H1 (cell line): ENCODE results near the gene NR2C2. TPM values are rescaled to one million over a fixed set of nuclear protein-coding genes. Genes with fewer than 3 reads are reported as not detected.

Experiments used
- CTCF ChIA-PET: fragments of 300-600 bp; sonication (Branson Sonifier 250); formaldehyde crosslinking; loops from one replicate; lab custom pipeline; 2021; ENCODE audit not compliant: partially characterized antibody; lab: Charles Lee
- POLR2A ChIA-PET: fragments of 300-600 bp; sonication (Branson Sonifier 250); formaldehyde crosslinking; loops from one replicate; lab custom pipeline; 2021; ENCODE audit warnings: inconsistent platforms; ENCODE audit not compliant: partially characterized antibody; lab: Charles Lee
- DNase-seq, 2 experiments: peaks; one replicate each; pipeline versions ENCODE4 v3.0.0 to v3.0.0-alpha.2; 2010 to 2022; ENCODE audit warnings: low spot score in 2 of 2, low read depth in 1 of 2, mixed read lengths in 1 of 2
- FAIRE-seq: peaks from 2 replicates; lab custom pipeline; 2011; peaks lifted over from hg19 to GRCh38; lab: Jason Lieb, UNC
- H2AFZ ChIP-seq: 2 replicates; pipeline ENCODE4 v1.8.1; 2012; ENCODE audit warnings: low read length, inconsistent platforms
- H2AK5ac ChIP-seq: 2 replicates; pipeline ENCODE4 v1.6.1; 2013; ENCODE audit warnings: low read depth, low read length
- H2BK120ac ChIP-seq: replicated peaks from 2 replicates; pipeline ENCODE3; 2013; ENCODE audit warnings: low read depth, low read length, inconsistent platforms
- H2BK12ac ChIP-seq: 2 replicates; pipeline ENCODE4 v1.6.1; 2013; ENCODE audit warnings: low read depth, low read length
- H2BK15ac ChIP-seq: 2 replicates; pipeline ENCODE4 v1.6.1; 2013; ENCODE audit warnings: low read length
- H2BK20ac ChIP-seq: 2 replicates; pipeline ENCODE4 v1.6.1; 2013; ENCODE audit warnings: low read length
- H2BK5ac ChIP-seq: 2 replicates; pipeline ENCODE4 v1.6.1; 2013; ENCODE audit warnings: low read depth, low read length
- H3K14ac ChIP-seq: 2 replicates; pipeline ENCODE4 v1.6.1; 2013; ENCODE audit warnings: inconsistent platforms; ENCODE audit not compliant: insufficient read length
- H3K18ac ChIP-seq: 2 replicates; pipeline ENCODE4 v1.6.1; 2013; ENCODE audit warnings: low read length; ENCODE audit errors: extremely low read depth
- H3K23ac ChIP-seq: 2 replicates; pipeline ENCODE4 v1.6.1; 2013; ENCODE audit warnings: inconsistent platforms; ENCODE audit not compliant: insufficient read length
- H3K23me2 ChIP-seq: 2 replicates; pipeline ENCODE4 v1.6.1; 2013; ENCODE audit warnings: low read depth, low read length
- H3K27ac ChIP-seq: 2 replicates; pipeline ENCODE4 v1.6.1; 2011; ENCODE audit warnings: low read depth, low read length, inconsistent platforms
- H3K27me3 ChIP-seq, 4 experiments: replicated peaks in 1 of 4; 1 replicate in 1 of 4; 2 replicates in 3 of 4; pipeline versions ENCODE4 v1.6.1 to v1.8.1; 2011 to 2013; ENCODE audit warnings: low read length in 3 of 4, mild to moderate bottlenecking in 3 of 4, inconsistent platforms in 2 of 4, mixed read lengths in 2 of 4, moderate library complexity in 1 of 4; ENCODE audit not compliant: control insufficient read depth in 3 of 4, insufficient read depth in 3 of 4; ENCODE audit errors: extremely low read depth in 1 of 4
- H3K36me3 ChIP-seq, 4 experiments: 2 replicates each; pipeline versions ENCODE4 v1.6.1 to v1.8.1; 2011 to 2013; ENCODE audit warnings: mild to moderate bottlenecking in 4 of 4, low read length in 3 of 4, moderate library complexity in 2 of 4, control low read depth in 1 of 4, inconsistent platforms in 1 of 4; ENCODE audit not compliant: insufficient read depth in 4 of 4, control insufficient read depth in 2 of 4
- H3K4ac ChIP-seq: replicated peaks from 2 replicates; pipeline ENCODE3; 2013; ENCODE audit warnings: low read length, low read depth, mixed read lengths, inconsistent platforms; ENCODE audit not compliant: insufficient read length
- H3K4me1 ChIP-seq, 4 experiments: replicated peaks in 1 of 4; 1 replicate in 1 of 4; 2 replicates in 3 of 4; pipeline versions ENCODE4 v1.6.1 to v1.8.1; 2011 to 2013; ENCODE audit warnings: low read length in 3 of 4, inconsistent platforms in 2 of 4, mixed read lengths in 1 of 4; ENCODE audit not compliant: insufficient read depth in 4 of 4, control insufficient read depth in 3 of 4
- H3K4me2 ChIP-seq, 2 experiments: 2 replicates each; pipeline versions ENCODE4 v1.6.1 to v1.8.1; 2011 to 2013; ENCODE audit warnings: low read depth in 2 of 2, low read length in 2 of 2, control low read depth in 1 of 2, inconsistent platforms in 1 of 2, mild to moderate bottlenecking in 1 of 2; ENCODE audit not compliant: insufficient read depth in 1 of 2
- H3K4me3 ChIP-seq, 4 experiments: fragments of 200-600, 300-600 bp in 1 of 4; sonication (generic), shearing (Covaris generic), sonication (Bioruptor Twin) in 1 of 4; 2 replicates each; pipeline versions ENCODE4 v1.5.1 to v1.8.1; 2011 to 2016; ENCODE audit warnings: low read length in 4 of 4, low read depth in 3 of 4, control low read depth in 2 of 4, inconsistent platforms in 2 of 4, mild to moderate bottlenecking in 2 of 4, mixed read lengths in 1 of 4, moderate library complexity in 1 of 4; ENCODE audit not compliant: insufficient read depth in 2 of 4; ENCODE audit errors: extremely low read depth in 1 of 4
- H3K56ac ChIP-seq: replicated peaks from 2 replicates; pipeline ENCODE3; 2013; ENCODE audit warnings: low read depth, mild to moderate bottlenecking, mixed read lengths, low read length, inconsistent platforms; ENCODE audit not compliant: insufficient read length
- H3K79me1 ChIP-seq: 2 replicates; pipeline ENCODE4 v1.6.1; 2013; ENCODE audit warnings: low read depth, low read length, control low read depth
- H3K79me2 ChIP-seq, 2 experiments: 2 replicates each; pipeline versions ENCODE4 v1.6.1 to v1.8.1; 2012 to 2013; ENCODE audit warnings: low read length in 2 of 2, mild to moderate bottlenecking in 2 of 2, inconsistent platforms in 1 of 2; ENCODE audit not compliant: insufficient read depth in 2 of 2, control insufficient read depth in 1 of 2
- H3K9ac ChIP-seq, 4 experiments: replicated peaks in 1 of 4; 1 replicate in 1 of 4; 2 replicates in 3 of 4; pipeline versions ENCODE4 v1.6.1 to v1.8.1; 2011 to 2013; ENCODE audit warnings: low read depth in 3 of 4, low read length in 3 of 4, control low read depth in 2 of 4, mild to moderate bottlenecking in 2 of 4, moderate library complexity in 2 of 4, inconsistent platforms in 1 of 4; ENCODE audit errors: extremely low read depth in 1 of 4
- H3K9me3 ChIP-seq, 2 experiments: 2 replicates each; pipeline versions ENCODE4 v1.6.1 to v1.8.1; 2012 to 2013; ENCODE audit warnings: mild to moderate bottlenecking in 2 of 2, moderate library complexity in 2 of 2, control low read depth in 1 of 2, inconsistent platforms in 1 of 2, low read depth in 1 of 2, low read length in 1 of 2, mixed read lengths in 1 of 2; ENCODE audit not compliant: insufficient read depth in 2 of 2
- H4K20me1 ChIP-seq, 2 experiments: replicated peaks in 1 of 2; 2 replicates each; pipeline versions ENCODE3 to v1.8.1; 2011 to 2013; ENCODE audit warnings: inconsistent platforms in 2 of 2, low read length in 2 of 2, mild to moderate bottlenecking in 1 of 2; ENCODE audit not compliant: insufficient read depth in 2 of 2, control insufficient read depth in 1 of 2
- H4K5ac ChIP-seq: 2 replicates; pipeline ENCODE4 v1.6.1; 2013; ENCODE audit warnings: low read length, low read depth, mixed read lengths, inconsistent platforms; ENCODE audit not compliant: insufficient read length
- H4K8ac ChIP-seq: 2 replicates; pipeline ENCODE4 v1.8.0; 2013; ENCODE audit warnings: mild to moderate bottlenecking, moderate library complexity, low read length, inconsistent platforms; ENCODE audit not compliant: insufficient read depth; ENCODE audit errors: extremely low read depth
- H4K91ac ChIP-seq: replicated peaks from 2 replicates; pipeline ENCODE3; 2013; ENCODE audit warnings: low read length, mixed read lengths, inconsistent platforms; ENCODE audit not compliant: insufficient read length
- CEBPB ChIP-seq: IDR thresholded peaks from 2 replicates; pipeline ENCODE4 v1.6.1; 2012; ENCODE audit warnings: low read depth, low read length
- NANOG ChIP-seq: IDR thresholded peaks from 2 replicates; pipeline ENCODE4 v1.6.1; 2011; ENCODE audit warnings: low read length, low read depth, mild to moderate bottlenecking, inconsistent platforms; ENCODE audit not compliant: insufficient read depth, poor library complexity, severe bottlenecking
- RAD21 ChIP-seq, 2 experiments: IDR thresholded peaks in 1 of 2; conservative IDR thresholded peaks in 1 of 2; 2 replicates each; pipeline ENCODE4 v1.6.1; 2011; ENCODE audit warnings: low read depth in 2 of 2, low read length in 2 of 2, improper control_type of control experiment in 1 of 2, inconsistent platforms in 1 of 2, mild to moderate bottlenecking in 1 of 2, moderate library complexity in 1 of 2
- WGBS, 2 experiments: shearing (Covaris generic) in 1 of 2; methylation state at CpG; one replicate each; pipeline versions ENCODE4 v1.1.6 to v1.1.7; 2013 to 2015; ENCODE audit warnings: low lambda C conversion rate in 2 of 2, mixed read lengths in 2 of 2, inconsistent platforms in 1 of 2, low coverage in 1 of 2, missing lambda C conversion rate in 1 of 2; ENCODE audit not compliant: insufficient replicate concordance in 2 of 2, insufficient coverage in 1 of 2, insufficient read length in 1 of 2; ENCODE audit errors: extremely low coverage in 1 of 2, missing lambda C conversion rate in 1 of 2; 5-methylcytosine and 5-hydroxymethylcytosine counted together
- polyA plus RNA-seq, 7 experiments: library from polyadenylated mRNA; depleted of rRNA in 3 of 7; stranded (reverse) in 5 of 7; unstranded in 2 of 7; fragments of >200 nt in 5 of 7; fragments of 200-250 nt in 2 of 7; gene quantifications; 1 replicate in 5 of 7; 2 replicates in 1 of 7; 4 replicates in 1 of 7; pipeline versions ENCODE4 v1.2.1 to v1.2.3, GENCODE V29; 2011 to 2013; ENCODE audit warnings: missing spikeins in 2 of 7, mixed read lengths in 2 of 7
- total RNA-seq: library from RNA; stranded (reverse); fragmentation: NEBNext Ultra II Directional; extraction: Animal tissue kit (Norgen Biotek cat#: 25700); gene quantifications from 2 replicates; pipeline ENCODE4 v1.2.1, GENCODE V29; 2021
- TF ChIP-seq, protein P1 (sequence below), 3 experiments: IDR thresholded peaks; 1 replicate in 2 of 3; 2 replicates in 1 of 3; pipeline versions ENCODE4 v1.5.1 to v1.6.1; 2011; ENCODE audit warnings: low read length in 3 of 3, mild to moderate bottlenecking in 3 of 3, inconsistent platforms in 2 of 3, low read depth in 1 of 3, moderate library complexity in 1 of 3; ENCODE audit not compliant: insufficient read depth in 1 of 3; ENCODE audit errors: control extremely low read depth in 1 of 3

NR2C2 gene
- total and polyA plus RNA-seq, 2 of the 8 experiments (the other 6 are each of a cell fraction or from before 2014, with no cell fraction given): 16.6 to 44.4 TPM

DNA sequence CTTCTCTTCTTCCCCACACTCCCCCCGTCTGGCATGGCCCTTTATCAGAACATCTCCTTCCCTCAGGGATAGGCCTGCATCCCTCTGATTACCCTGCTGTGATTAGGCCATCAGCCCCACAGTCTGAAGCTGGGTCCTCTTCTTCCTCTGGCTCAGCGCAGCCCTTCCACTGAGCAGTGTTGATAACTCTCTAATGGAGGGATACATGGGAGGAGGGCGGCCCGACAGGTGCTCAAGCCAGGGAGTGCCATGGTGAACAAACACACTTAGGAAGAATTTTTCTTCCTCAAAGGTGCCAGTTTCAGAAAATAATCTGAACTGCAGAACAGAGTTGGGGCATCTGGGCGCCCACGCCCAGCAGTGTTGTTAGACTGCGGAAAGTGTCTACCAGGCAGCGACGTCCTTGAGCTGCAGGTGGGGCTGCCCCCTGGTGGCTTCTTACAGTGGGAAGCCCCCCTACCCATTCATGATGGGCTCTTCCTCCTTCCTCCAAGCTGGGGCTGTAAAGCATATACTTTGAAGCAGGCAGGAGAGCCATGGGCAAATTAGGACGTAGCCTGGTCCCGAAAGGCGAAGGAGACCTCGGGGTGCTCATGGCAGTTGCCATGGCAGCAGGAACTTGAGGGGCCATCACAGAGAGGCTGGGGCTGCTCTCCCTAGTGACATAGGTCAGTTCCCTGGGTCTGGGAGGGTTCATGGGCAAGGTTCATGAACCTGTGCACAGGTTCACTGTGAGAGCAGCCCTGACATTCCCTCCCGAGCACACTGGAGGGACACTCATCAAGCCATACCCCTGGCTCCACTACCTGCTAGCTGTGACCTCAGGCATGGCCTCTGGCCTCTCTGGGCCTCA, 33.2 kb upstream of the NR2C2 start:
- Histone ChIP-seq H3K36me3 (no peaks in the 10 kb centered on the region), H2AK5ac (no peak overlapping the region), H2BK15ac (peak overlapping the region; percentile 8; the same call in 1 of the 2 replicates), H4K91ac (no peak overlapping the region), H3K18ac (no peak overlapping the region), H3K4me1 (no peaks in the 10 kb centered on the region; a peak in 2 of 7 replicates), H4K8ac (no peak overlapping the region; the same call in 1 of the 2 replicates), H3K14ac (no peak overlapping the region), H2BK20ac (no peak overlapping the region), H3K4me2 (no peak overlapping the region), H3K9me3 (no peaks in the 10 kb centered on the region), H3K79me1 (no peaks in the 10 kb centered on the region), H2AFZ (no peak overlapping the region), H3K23ac (no peak overlapping the region), H4K20me1 (no peaks in the 10 kb centered on the region), H3K4me3 (no peak overlapping the region), H2BK5ac (no peak overlapping the region), H2BK12ac (no peak overlapping the region), H3K56ac (no peak overlapping the region), H3K4ac (no peak overlapping the region), H2BK120ac (no peak overlapping the region), H3K23me2 (no peaks in the 10 kb centered on the region), H4K5ac (no peak overlapping the region), H3K9ac (no peak overlapping the region), H3K27ac (no peak overlapping the region), H3K79me2 (no peaks in the 10 kb centered on the region), H3K27me3 (no peaks in the 10 kb centered on the region)
- FAIRE-seq (no peak), DNase-seq (no peak)
- ChIA-PET CTCF (interaction anchor here (0.6 to 21.0 kb wide), 28 partner anchors 8 to 282 kb away, joined by 3 to 337 read pairs (median 5); partner anchors contain the start of genes C3orf20 and FGD5), POLR2A (interaction anchor here (0.9 to 1.4 kb wide), 3 partner anchors 30 to 103 kb away, joined by 3 read pairs; no protein-coding TSS in a partner anchor)
- TF ChIP-seq RAD21 (IDR thresholded peaks at IDR 0.05 in 1 of 2, conservative IDR thresholded peaks at IDR 0.05 in 1 of 2; ENCODE audit: low read depth in 2 of 2, low read length in 2 of 2) (peak; percentile 63 to 73), NANOG (no peak), CEBPB (no peak)
- TF ChIP-seq, protein P1, sequence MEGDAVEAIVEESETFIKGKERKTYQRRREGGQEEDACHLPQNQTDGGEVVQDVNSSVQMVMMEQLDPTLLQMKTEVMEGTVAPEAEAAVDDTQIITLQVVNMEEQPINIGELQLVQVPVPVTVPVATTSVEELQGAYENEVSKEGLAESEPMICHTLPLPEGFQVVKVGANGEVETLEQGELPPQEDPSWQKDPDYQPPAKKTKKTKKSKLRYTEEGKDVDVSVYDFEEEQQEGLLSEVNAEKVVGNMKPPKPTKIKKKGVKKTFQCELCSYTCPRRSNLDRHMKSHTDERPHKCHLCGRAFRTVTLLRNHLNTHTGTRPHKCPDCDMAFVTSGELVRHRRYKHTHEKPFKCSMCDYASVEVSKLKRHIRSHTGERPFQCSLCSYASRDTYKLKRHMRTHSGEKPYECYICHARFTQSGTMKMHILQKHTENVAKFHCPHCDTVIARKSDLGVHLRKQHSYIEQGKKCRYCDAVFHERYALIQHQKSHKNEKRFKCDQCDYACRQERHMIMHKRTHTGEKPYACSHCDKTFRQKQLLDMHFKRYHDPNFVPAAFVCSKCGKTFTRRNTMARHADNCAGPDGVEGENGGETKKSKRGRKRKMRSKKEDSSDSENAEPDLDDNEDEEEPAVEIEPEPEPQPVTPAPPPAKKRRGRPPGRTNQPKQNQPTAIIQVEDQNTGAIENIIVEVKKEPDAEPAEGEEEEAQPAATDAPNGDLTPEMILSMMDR (IDR thresholded peaks at IDR 0.05; ENCODE audit: control extremely low read depth in 1 of 3, insufficient read depth in 1 of 3, low read depth in 1 of 3, low read length in 3 of 3): peak in 2 of 3 experiments; percentile 60 to 67; a peak in 3 of 4 replicates
- 80% methylated on average over 14 of the region's 14 CpGs; no CpG with 5 or more reads in 1 of the 2 experiments for WGBS, 2 experiments
